ENCODE measurements around the gene GPR26. TPM values are rescaled to one million over a fixed set of nuclear protein-coding genes. Genes with fewer than 3 reads are reported as not detected.

GPR26 gene
- total and polyA plus RNA-seq, 2 of the 4 experiments (the other 2 are of a cell fraction): not detected

DNA sequence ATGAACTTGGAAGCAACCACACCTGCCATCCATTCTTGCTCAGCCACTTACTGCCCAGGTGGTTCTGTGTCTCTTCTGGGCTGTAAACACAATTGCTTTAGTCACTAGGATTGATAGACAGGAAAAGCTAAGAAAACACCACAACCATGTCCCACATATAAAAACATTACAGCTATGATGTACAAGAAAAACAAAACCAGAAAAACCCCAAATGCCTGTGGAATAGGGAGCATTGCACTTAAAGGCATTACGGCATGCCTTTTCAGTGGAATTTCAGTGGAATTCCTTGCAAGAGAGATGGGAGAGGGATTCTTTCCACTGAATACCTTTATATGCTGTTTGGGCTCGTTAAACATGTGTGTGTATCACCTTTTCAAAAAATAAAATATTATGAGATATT is 44.2 kb upstream of the GPR26 start:
- TF ChIP-seq RFX5 (IDR thresholded peaks at IDR 0.05; ENCODE audit: low read depth, low read length) (no peak), RCOR1 (IDR thresholded peaks at IDR 0.05; ENCODE audit: insufficient replicate concordance, low read length) (no peak), CHD1 (IDR thresholded peaks at IDR 0.05; ENCODE audit: low read depth, low read length) (no peak), FOS (IDR thresholded peaks at IDR 0.05; ENCODE audit: low read depth, low read length) (no peak), SMC3 (IDR thresholded peaks at IDR 0.05; ENCODE audit: low read depth, low read length) (no peak), CEBPB (IDR thresholded peaks at IDR 0.05; ENCODE audit: low read depth, low read length) (no peak)
- TF ChIP-seq, protein P1, sequence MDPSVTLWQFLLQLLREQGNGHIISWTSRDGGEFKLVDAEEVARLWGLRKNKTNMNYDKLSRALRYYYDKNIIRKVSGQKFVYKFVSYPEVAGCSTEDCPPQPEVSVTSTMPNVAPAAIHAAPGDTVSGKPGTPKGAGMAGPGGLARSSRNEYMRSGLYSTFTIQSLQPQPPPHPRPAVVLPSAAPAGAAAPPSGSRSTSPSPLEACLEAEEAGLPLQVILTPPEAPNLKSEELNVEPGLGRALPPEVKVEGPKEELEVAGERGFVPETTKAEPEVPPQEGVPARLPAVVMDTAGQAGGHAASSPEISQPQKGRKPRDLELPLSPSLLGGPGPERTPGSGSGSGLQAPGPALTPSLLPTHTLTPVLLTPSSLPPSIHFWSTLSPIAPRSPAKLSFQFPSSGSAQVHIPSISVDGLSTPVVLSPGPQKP (IDR thresholded peaks at IDR 0.05; ENCODE audit: borderline replicate concordance, low read depth, low read length): no peak
- Histone ChIP-seq H3K79me1 (ENCODE audit: low read depth in 1 of 2, low read length in 2 of 2) (no peaks in the 10 kb centered on the region), H3K27me3 (ENCODE audit: control insufficient read depth, insufficient read depth, low read length) (no peaks in the 10 kb centered on the region), H3K4me1 (ENCODE audit: control insufficient read depth, insufficient read depth, low read length) (no peaks in the 10 kb centered on the region), H2AK9ac (replicated peaks; ENCODE audit: low read depth, low read length, poor library complexity) (no peak overlapping the region), H2BK5ac (ENCODE audit: low read depth, low read length, poor library complexity, severe bottlenecking) (no peak overlapping the region), H3K36me3 (ENCODE audit: control insufficient read depth, insufficient read depth, low read length) (no peaks in the 10 kb centered on the region), H3K18ac (ENCODE audit: low read depth, low read length) (no peak overlapping the region), H3K9me1 (ENCODE audit: insufficient read depth, low read length) (no peaks in the 10 kb centered on the region), H4K8ac (ENCODE audit: low read depth in 2 of 2, low read length in 2 of 2) (no peak overlapping the region), H4K5ac (ENCODE audit: low read depth, low read length) (no peak overlapping the region), H3K4me3 (ENCODE audit: insufficient read depth, low read depth, low read length) (no peak overlapping the region), H2BK20ac (ENCODE audit: low read depth, low read length) (no peak overlapping the region), H2BK15ac (ENCODE audit: low read depth, low read length) (no peak overlapping the region), H3K23ac (ENCODE audit: low read depth, low read length) (no peak overlapping the region), H2BK120ac (ENCODE audit: low read depth, low read length) (no peak overlapping the region), H3K4ac (ENCODE audit: low read depth, low read length) (no peak overlapping the region), H3K9ac (ENCODE audit: low read depth, low read length) (no peak overlapping the region), H3K14ac (replicated peaks; ENCODE audit: low read depth, low read length) (no peak overlapping the region), H3K56ac (ENCODE audit: extremely low read depth, insufficient read depth, low read length) (no peak overlapping the region), H2AFZ (replicated peaks; ENCODE audit: low read length, poor library complexity) (no peak overlapping the region), H3K4me2 (ENCODE audit: low read depth, low read length) (no peak overlapping the region), H2AK5ac (ENCODE audit: low read depth, low read length) (no peak overlapping the region), H3K27ac (ENCODE audit: insufficient read depth, low read length) (no peak overlapping the region), H3K9me3 (ENCODE audit: control insufficient read depth, insufficient read depth, low read length) (peaks cover 33% of the 10 kb centered on the region), H4K91ac (ENCODE audit: insufficient read depth, low read depth, low read length) (no peak overlapping the region), H4K20me1 (ENCODE audit: insufficient read depth, low read length) (no peaks in the 10 kb centered on the region)
- CTCF ChIA-PET: no interaction called here
- no TSS peak for BruUV-seq (replicated peaks)
- POLR2A ChIA-PET (ENCODE audit: unreplicated experiment): no interaction called here
- intact Hi-C loops (cut with micrococcal nuclease): no loop called here
- in situ Hi-C loops (cut with MboI; ENCODE audit: low sequenced_read_pairs): no loop called here
- ATAC-seq (ENCODE audit: low read depth) (no peak), DNase-seq (no peak)
- no CpG with 5 or more reads among the region's 2 CpGs for WGBS, 2 experiments (ENCODE audit: extremely low coverage in 2 of 2, insufficient read length in 1 of 2)
- dilution Hi-C loops (cut with HindIII; ENCODE audit: low sequenced_read_pairs, unreplicated experiment): no loop called here

All from IMR-90 (cell line).